HepG2 (cell line): ENCODE measurements around the gene TMEM164. TPM values are rescaled to one million over a fixed set of nuclear protein-coding genes. Genes with fewer than 3 reads are reported as not detected.

Experiments used
- ATAC-seq: fragments of 200-7000 bp; cut with Tn5 transposase; 3 replicates; pipeline ENCODE4 v1.9.1; 2020; ENCODE audit warnings: mild to moderate bottlenecking, moderate library complexity
- BruUV-seq: library from RNA; stranded (reverse); fragments of 400-500 nt; replicated peaks from 2 replicates; lab custom pipeline; 2021; lab: Mats Ljungman, UMichigan
- CTCF ChIA-PET: fragments of 300-600 bp; formaldehyde crosslinking; extraction: SDS; loops from one replicate; lab custom pipeline; 2021; ENCODE audit warnings: low total read pairs, inconsistent platforms, low intra/inter-chr PET ratio; lab: Yijun Ruan, JAX
- POLR2A ChIA-PET: fragments of 350-600 bp; sonication (Branson Sonifier 250); formaldehyde crosslinking; loops from one replicate; lab custom pipeline; 2020; ENCODE audit warnings: antibody characterized with exemption, inconsistent platforms; lab: Yijun Ruan, JAX
- DNase-seq: peaks from one replicate; pipeline ENCODE4 v3.0.0-alpha.2; 2015; ENCODE audit warnings: low spot score
- FAIRE-seq: peaks from 3 replicates; lab custom pipeline; 2011; peaks lifted over from hg19 to GRCh38; lab: Jason Lieb, UNC
- H2AFZ ChIP-seq: one replicate; pipeline ENCODE4 v1.6.1; 2011; ENCODE audit warnings: low read length, inconsistent platforms
- H3K27ac ChIP-seq: fragments of 300-600 bp; 3 replicates; pipeline ENCODE4 v1.8.0; 2011; ENCODE audit warnings: mixed run types, mild to moderate bottlenecking, mixed read lengths, low read length, inconsistent platforms; ENCODE audit not compliant: insufficient read depth; ENCODE audit errors: extremely low read length
- H3K27me3 ChIP-seq, 2 experiments: fragments of 200-600 bp in 1 of 2; 2 replicates in 1 of 2; 3 replicates in 1 of 2; pipeline versions ENCODE4 v1.6.0 to v1.8.0; 2011; ENCODE audit warnings: low read length in 2 of 2, mild to moderate bottlenecking in 2 of 2, moderate library complexity in 2 of 2, inconsistent platforms in 1 of 2; ENCODE audit not compliant: insufficient read depth in 2 of 2, control insufficient read depth in 1 of 2
- H3K36me3 ChIP-seq, 2 experiments: fragments of 200-600 bp in 1 of 2; replicated peaks in 1 of 2; 2 replicates in 1 of 2; 3 replicates in 1 of 2; pipeline versions ENCODE4 v1.5.1 to v1.8.0; 2011; ENCODE audit warnings: low read length in 2 of 2, inconsistent platforms in 1 of 2; ENCODE audit not compliant: insufficient read depth in 2 of 2, control insufficient read depth in 1 of 2
- H3K4me1 ChIP-seq: 2 replicates; pipeline ENCODE4 v1.5.1; 2012; ENCODE audit warnings: low read length, inconsistent platforms; ENCODE audit not compliant: insufficient read depth
- H3K4me2 ChIP-seq: 2 replicates; pipeline ENCODE4 v1.6.0; 2011; ENCODE audit warnings: low read depth, low read length, inconsistent platforms
- H3K4me3 ChIP-seq, 3 experiments: fragments of 200-600 bp in 1 of 3; sonication (generic), shearing (Covaris generic) in 1 of 3; replicated peaks in 1 of 3; 2 replicates each; pipeline ENCODE4 v1.5.1; 2011 to 2016; ENCODE audit warnings: low read length in 3 of 3, inconsistent platforms in 2 of 3, low read depth in 2 of 3, mild to moderate bottlenecking in 2 of 3, control low read depth in 1 of 3, mixed read lengths in 1 of 3; ENCODE audit not compliant: insufficient read depth in 1 of 3
- H3K79me2 ChIP-seq: one replicate; pipeline ENCODE4 v1.6.1; 2011; ENCODE audit warnings: low read length, inconsistent platforms; ENCODE audit not compliant: insufficient read depth
- H3K9ac ChIP-seq: 2 replicates; pipeline ENCODE4 v1.6.0; 2011; ENCODE audit warnings: mild to moderate bottlenecking, low read depth, low read length, inconsistent platforms; ENCODE audit not compliant: insufficient read depth
- H3K9me3 ChIP-seq: 2 replicates; pipeline ENCODE4 v1.5.1; 2012; ENCODE audit warnings: mild to moderate bottlenecking, low read length
- H4K20me1 ChIP-seq: 2 replicates; pipeline ENCODE4 v1.6.0; 2011; ENCODE audit warnings: inconsistent platforms, mild to moderate bottlenecking, low read length, moderate library complexity; ENCODE audit not compliant: insufficient read depth
- HDAC6 ChIP-seq: fragments of 200-600 bp; sonication (generic); IDR thresholded peaks from 2 replicates; pipeline ENCODE4 v1.7.0; 2017; ENCODE audit warnings: mild to moderate bottlenecking, antibody characterized with exemption, low read length, low read depth
- MAZ ChIP-seq, 2 experiments: sonication (generic) in 1 of 2; formaldehyde crosslinking in 1 of 2; IDR thresholded peaks; 2 replicates each; pipeline versions ENCODE4 v1.5.0 to v1.6.1; 2012 to 2020; ENCODE audit warnings: low read depth in 2 of 2, mild to moderate bottlenecking in 2 of 2, borderline replicate concordance in 1 of 2, improper control_type of control experiment in 1 of 2, low read length in 1 of 2, missing genetic modification reagents in 1 of 2, moderate library complexity in 1 of 2
- ZNF589 ChIP-seq: sonication (generic); formaldehyde crosslinking; conservative IDR thresholded peaks from 2 replicates; pipeline ENCODE4 v1.8.0; 2022; ENCODE audit warnings: mild to moderate bottlenecking, moderate library complexity, missing genetic modification reagents
- ZNF766 ChIP-seq: sonication (generic); formaldehyde crosslinking; IDR thresholded peaks from 2 replicates; pipeline ENCODE4 v1.5.0; 2020; ENCODE audit warnings: missing genetic modification reagents, borderline replicate concordance
- WGBS: methylation state at CpG from one replicate; pipeline ENCODE4 v1.1.6; 2017; ENCODE audit warnings: low lambda C conversion rate; 5-methylcytosine and 5-hydroxymethylcytosine counted together
- in situ Hi-C: cut with HindIII; loops from 2 replicates; pipeline ENCODE4 v1.10.0; 2017; ENCODE audit warnings: low pct_unique_long_range_greater_than_20kb; ENCODE audit not compliant: extremely low pct_ligation_motif_present
- intact Hi-C: fragments of 100-400 bp; cut with micrococcal nuclease; formaldehyde crosslinking; loops from one replicate; pipeline ENCODE4 v1.10.0; 2022; ENCODE audit not compliant: unreplicated experiment
- polyA plus RNA-seq, 8 experiments: library from polyadenylated mRNA; depleted of rRNA in 3 of 8; stranded (reverse) in 7 of 8; unstranded in 1 of 8; fragments of >200 nt; fragmentation: Illumina TruSeq in 4 of 8; extraction: Trizol in 4 of 8; gene quantifications; 2 replicates each; pipeline versions ENCODE4 v1.2.1 to v1.2.3, GENCODE V29; 2011 to 2016; ENCODE audit warnings: low read depth in 4 of 8, missing spikeins in 1 of 8, mixed read lengths in 1 of 8; ENCODE audit not compliant: insufficient read depth in 1 of 8
- total RNA-seq, 5 experiments: library from RNA; depleted of rRNA; stranded (reverse); fragments of >200 nt; fragmentation: Illumina TruSeq; extraction: Trizol; gene quantifications; 2 replicates each; pipeline ENCODE4 v1.2.3, GENCODE V29; 2016; ENCODE audit warnings: low read depth in 1 of 5
- TF ChIP-seq, protein P1 (sequence below): sonication (generic); formaldehyde crosslinking; conservative IDR thresholded peaks from 2 replicates; pipeline ENCODE4 v1.8.0; 2022; ENCODE audit warnings: missing genetic modification reagents
- TF ChIP-seq, protein P2 (sequence below): sonication (generic); formaldehyde crosslinking; IDR thresholded peaks from 2 replicates; pipeline ENCODE4 v1.5.0; 2020; ENCODE audit warnings: mild to moderate bottlenecking, missing genetic modification reagents

Gene TMEM164
- total and polyA plus RNA-seq, 2 of the 13 experiments (the other 11 are each of a cell fraction or from before 2014, with no cell fraction given): 5.8 to 13.2 TPM

DNA sequence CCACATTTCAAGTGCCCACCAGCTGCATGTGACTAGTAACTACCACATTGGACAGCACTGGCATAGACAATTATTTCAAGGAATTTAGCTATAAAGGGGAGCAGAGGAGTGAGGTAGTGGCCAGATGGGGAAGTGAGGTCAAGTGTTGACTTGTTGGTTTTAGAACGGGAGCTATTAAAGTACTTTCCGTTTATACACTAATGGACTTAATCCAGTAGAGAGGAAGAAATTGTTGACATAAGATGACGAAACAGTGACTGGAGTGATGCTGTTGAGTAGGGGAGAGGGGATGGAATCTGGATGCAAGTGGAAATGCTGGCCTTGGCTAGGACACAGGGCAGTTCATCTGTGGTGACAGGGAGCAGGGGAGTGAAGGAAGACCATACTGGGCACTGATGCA is 160.6 kb downstream of the TMEM164 start:
- TF ChIP-seq, protein P1, sequence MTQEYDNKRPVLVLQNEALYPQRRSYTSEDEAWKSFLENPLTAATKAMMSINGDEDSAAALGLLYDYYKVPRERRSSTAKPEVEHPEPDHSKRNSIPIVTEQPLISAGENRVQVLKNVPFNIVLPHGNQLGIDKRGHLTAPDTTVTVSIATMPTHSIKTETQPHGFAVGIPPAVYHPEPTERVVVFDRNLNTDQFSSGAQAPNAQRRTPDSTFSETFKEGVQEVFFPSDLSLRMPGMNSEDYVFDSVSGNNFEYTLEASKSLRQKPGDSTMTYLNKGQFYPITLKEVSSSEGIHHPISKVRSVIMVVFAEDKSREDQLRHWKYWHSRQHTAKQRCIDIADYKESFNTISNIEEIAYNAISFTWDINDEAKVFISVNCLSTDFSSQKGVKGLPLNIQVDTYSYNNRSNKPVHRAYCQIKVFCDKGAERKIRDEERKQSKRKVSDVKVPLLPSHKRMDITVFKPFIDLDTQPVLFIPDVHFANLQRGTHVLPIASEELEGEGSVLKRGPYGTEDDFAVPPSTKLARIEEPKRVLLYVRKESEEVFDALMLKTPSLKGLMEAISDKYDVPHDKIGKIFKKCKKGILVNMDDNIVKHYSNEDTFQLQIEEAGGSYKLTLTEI (CRISPR knock-in tag): no peak
- TF ChIP-seq ZNF589 (CRISPR knock-in tag): no peak
- TF ChIP-seq, protein P2, sequence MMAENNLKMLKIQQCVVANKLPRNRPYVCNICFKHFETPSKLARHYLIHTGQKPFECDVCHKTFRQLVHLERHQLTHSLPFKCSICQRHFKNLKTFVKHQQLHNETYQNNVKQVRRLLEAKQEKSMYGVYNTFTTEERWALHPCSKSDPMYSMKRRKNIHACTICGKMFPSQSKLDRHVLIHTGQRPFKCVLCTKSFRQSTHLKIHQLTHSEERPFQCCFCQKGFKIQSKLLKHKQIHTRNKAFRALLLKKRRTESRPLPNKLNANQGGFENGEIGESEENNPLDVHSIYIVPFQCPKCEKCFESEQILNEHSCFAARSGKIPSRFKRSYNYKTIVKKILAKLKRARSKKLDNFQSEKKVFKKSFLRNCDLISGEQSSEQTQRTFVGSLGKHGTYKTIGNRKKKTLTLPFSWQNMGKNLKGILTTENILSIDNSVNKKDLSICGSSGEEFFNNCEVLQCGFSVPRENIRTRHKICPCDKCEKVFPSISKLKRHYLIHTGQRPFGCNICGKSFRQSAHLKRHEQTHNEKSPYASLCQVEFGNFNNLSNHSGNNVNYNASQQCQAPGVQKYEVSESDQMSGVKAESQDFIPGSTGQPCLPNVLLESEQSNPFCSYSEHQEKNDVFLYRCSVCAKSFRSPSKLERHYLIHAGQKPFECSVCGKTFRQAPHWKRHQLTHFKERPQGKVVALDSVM (CRISPR knock-in tag): no peak
- TF ChIP-seq MAZ (IDR thresholded peaks at IDR 0.05; ENCODE audit: borderline replicate concordance, low read depth, low read length): no peak
- TF ChIP-seq MAZ (CRISPR knock-in tag; IDR thresholded peaks at IDR 0.05; ENCODE audit: low read depth): no peak
- no peak for TF ChIP-seq HDAC6
- TF ChIP-seq ZNF766 (CRISPR knock-in tag): no peak
- in situ Hi-C loops: loop anchor here (25.0 kb wide), 1 partner anchor 674 kb away; no protein-coding TSS in a partner anchor
- H4K20me1 ChIP-seq: no peaks in the 10 kb centered on the region
- FAIRE-seq: peak; percentile 18
- 33% methylated on average over 3 of the region's 3 CpGs for WGBS
- no peaks in the 10 kb centered on the region for H3K36me3 ChIP-seq
- no peak overlapping the region for H2AFZ ChIP-seq
- H3K9ac ChIP-seq: no peak overlapping the region
- no peaks in the 10 kb centered on the region for H3K4me1 ChIP-seq
- no TSS peak for BruUV-seq
- no peaks in the 10 kb centered on the region for H3K9me3 ChIP-seq
- no peaks in the 10 kb centered on the region for H3K79me2 ChIP-seq
- H3K4me3 ChIP-seq: no peak overlapping the region
- no peaks in the 10 kb centered on the region for H3K27me3 ChIP-seq
- ATAC-seq: no peak
- intact Hi-C loops: no loop called here
- DNase-seq: no peak
- CTCF ChIA-PET: no interaction called here
- POLR2A ChIA-PET: no interaction called here
- no peak overlapping the region for H3K4me2 ChIP-seq
- H3K27ac ChIP-seq: no peak overlapping the region
